ENCODE results near the gene NFIA.

Gene NFIA

DNA sequence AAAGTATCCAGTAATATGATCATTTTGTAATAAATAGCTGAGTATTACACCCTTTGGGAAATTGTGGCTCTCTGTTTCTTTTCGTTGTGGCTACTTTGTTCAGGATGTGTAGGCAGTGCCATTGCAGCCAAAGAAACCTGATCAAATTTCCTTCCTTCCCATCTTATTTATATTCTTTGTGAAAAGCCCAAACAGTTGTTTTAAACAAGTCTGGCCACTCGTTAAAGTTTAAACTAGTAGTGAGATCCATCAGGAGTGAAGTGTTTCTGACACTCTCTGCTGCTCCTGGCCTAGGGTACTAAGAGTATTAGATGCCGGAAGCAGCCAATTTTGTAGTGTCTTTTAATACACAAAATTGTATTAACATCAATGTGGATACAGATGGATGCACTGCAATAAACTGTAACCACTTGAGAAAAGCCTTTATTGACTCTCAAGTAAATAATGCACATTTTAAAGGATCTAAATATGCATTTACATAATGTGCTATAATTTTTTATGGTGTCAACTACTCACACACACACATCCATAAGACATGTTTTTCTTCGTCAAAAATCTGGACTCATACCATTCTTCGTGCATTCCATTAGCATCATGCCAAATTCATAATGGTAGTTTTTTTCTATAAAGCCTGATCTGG, 317.9 kb downstream of the NFIA start:
- TF ChIP-seq, protein P1, sequence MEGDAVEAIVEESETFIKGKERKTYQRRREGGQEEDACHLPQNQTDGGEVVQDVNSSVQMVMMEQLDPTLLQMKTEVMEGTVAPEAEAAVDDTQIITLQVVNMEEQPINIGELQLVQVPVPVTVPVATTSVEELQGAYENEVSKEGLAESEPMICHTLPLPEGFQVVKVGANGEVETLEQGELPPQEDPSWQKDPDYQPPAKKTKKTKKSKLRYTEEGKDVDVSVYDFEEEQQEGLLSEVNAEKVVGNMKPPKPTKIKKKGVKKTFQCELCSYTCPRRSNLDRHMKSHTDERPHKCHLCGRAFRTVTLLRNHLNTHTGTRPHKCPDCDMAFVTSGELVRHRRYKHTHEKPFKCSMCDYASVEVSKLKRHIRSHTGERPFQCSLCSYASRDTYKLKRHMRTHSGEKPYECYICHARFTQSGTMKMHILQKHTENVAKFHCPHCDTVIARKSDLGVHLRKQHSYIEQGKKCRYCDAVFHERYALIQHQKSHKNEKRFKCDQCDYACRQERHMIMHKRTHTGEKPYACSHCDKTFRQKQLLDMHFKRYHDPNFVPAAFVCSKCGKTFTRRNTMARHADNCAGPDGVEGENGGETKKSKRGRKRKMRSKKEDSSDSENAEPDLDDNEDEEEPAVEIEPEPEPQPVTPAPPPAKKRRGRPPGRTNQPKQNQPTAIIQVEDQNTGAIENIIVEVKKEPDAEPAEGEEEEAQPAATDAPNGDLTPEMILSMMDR (IDR thresholded peaks at IDR 0.05; ENCODE audit: low read depth, low read length): no peak
- no peak for DNase-seq (ENCODE audit: extremely low read depth, low read depth)

- TF ChIP-seq, protein P1 (IDR thresholded peaks at IDR 0.05; ENCODE audit: low read depth, low read length): no peak
- no peak for DNase-seq (ENCODE audit: extremely low read depth, low read depth)
Observed at GRCh38 chr1:61400997-61401396, 318.6 kb downstream of the NFIA start.

GRCh38 chr1:61403679-61404596, 321.6 kb downstream of the NFIA start:
- DNase-seq (ENCODE audit: extremely low read depth, low read depth): no peak
- TF ChIP-seq, protein P1 (IDR thresholded peaks at IDR 0.05; ENCODE audit: low read depth, low read length): no peak

DNA sequence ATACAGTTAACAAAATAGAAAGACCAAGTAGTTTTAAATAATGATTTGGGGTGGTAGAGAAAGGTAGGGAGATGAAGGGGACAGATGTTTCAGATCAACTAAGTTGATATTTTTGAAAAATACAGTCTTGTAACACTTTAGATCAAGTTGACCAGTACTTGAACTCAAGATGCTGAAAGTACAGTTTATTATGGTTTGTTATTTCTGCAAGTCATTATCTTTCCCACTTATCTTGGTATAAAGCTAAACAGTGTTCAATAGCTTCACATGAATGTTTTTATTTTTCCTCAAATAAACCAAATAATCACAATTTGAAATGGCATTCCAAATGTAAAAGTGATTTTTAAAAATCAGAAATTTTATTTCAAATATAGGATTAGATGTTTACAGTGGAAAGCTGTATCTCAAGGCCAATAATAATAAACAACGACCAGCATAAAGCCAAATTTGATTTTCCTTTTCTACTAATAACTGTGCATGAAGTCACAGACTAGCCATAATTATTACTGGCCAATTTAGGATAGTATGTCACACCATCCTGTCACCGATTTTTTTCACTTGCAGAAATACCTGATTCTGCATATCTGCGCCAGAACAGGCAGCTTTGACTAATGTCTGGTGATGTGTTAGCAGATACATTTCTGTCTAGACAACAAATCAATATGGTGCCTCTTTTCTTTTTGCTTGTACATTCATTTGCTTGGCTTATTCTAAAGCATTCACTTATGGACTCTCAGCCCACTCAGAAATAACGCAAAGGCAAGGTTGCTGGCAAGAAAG, 322.4 kb downstream of the NFIA start:
- TF ChIP-seq, protein P1 (IDR thresholded peaks at IDR 0.05; ENCODE audit: low read depth, low read length): no peak
- no peak for DNase-seq (ENCODE audit: extremely low read depth, low read depth)

GRCh38 chr1:61406467-61406866, 324.1 kb downstream of the NFIA start:
- TF ChIP-seq, protein P1 (IDR thresholded peaks at IDR 0.05; ENCODE audit: low read depth, low read length): no peak
- DNase-seq (ENCODE audit: extremely low read depth, low read depth): no peak

DNA sequence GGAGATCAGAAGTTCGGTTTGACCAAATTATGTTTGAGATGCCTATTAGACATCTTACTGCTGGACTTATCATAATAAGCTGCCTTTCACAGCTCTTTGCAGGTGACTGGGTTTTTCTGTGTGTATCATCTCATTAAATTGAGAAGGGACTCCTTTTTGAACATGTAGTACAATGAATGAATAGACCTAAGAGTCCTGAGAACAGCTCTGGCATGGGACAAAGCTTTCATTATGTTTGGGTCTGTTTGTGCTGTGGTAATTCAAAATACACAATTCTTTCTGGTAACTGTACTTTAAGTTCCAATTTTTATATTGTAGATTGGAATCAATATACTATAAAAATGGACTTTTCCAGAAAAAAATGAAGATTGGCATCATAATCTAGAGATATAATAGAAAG, 330.2 kb downstream of the NFIA start:
- no peak for DNase-seq (ENCODE audit: extremely low read depth, low read depth)
- TF ChIP-seq, protein P1 (IDR thresholded peaks at IDR 0.05; ENCODE audit: low read depth, low read length): no peak

Data from AG09319 (cell line).